H4 (cell line): ENCODE measurements around the gene HDAC6. TPM values are rescaled to one million over a fixed set of nuclear protein-coding genes. Genes with fewer than 3 reads are reported as not detected.
"Not testable (repeated sequence)": the region's sequence is repeated elsewhere in the genome, so short reads cannot be mapped to it uniquely, and the experiment has no call there.

Experiments used
- DNase-seq: peaks from one replicate; pipeline ENCODE4 v3.0.0-alpha.2; 2015; ENCODE audit warnings: low spot score
- total RNA-seq: library from RNA; depleted of rRNA; stranded (reverse); fragments of >200 nt; shearing (Covaris generic); gene quantifications from 2 replicates; pipeline ENCODE4 v1.2.3, GENCODE V29; 2014

The HDAC6 gene
- total RNA-seq, 1 experiment from 2014 or later, result 25.2 TPM

DNA sequence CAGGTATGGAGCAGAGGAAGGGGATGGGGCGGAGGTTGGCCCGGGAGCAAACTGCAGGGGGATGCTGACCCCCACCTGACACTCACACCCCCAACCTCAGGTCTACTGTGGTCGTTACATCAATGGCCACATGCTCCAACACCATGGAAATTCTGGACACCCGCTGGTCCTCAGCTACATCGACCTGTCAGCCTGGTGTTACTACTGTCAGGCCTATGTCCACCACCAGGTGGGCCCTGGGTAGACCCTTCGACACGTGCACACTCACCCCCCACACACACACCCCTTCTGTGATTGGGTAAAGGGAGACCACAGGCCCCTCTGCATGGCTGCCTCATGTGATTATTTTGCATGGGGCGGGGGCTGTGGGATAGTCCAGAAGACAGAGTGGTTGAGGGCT lies 22.2 kb downstream of the HDAC6 start:
- DNase-seq, result no peak

DNA sequence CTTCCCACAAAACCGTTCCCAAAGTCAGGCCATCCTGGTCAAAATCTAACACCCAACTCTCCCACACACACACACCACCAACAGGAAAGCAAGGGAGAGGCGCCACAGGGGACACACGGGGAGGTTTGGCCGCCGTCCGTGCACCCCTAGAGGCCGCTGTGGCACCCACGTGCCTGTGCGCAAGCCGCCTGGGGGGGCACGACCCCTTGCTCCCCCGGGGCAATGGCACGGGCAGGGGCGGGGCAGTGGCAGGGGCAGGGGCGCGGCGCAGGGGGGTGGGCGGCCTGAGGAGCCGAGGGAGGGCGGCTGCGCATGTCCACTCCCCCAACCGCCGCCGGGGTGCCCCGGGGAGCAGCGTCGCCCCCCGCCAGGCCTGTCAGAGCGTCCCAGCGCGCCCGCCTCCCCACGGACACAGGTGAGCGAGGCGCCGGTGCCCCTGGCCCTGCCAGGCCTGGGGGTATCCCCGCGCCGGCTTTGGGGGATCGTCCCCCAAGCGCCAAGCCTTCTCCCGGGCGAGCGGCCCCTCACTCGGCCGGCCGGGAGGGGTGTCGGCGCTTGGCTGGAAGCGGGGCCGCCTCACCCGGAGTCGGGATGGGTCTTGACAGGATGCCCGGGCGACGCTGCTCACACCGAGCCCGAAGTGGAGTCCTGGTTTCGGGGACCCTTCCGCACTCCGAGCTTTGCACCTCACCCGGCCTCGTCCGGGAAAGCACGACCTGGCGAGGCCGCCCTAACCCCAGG lies 24.4 kb downstream of the HDAC6 start, which contains the start of gene ERAS:
Gene ERAS (plus strand): TSS at position 379 of the 741 bp plus-strand sequence. CDS start 2,611 bp downstream, outside the sequence.
- DNase-seq, result no peak

DNA sequence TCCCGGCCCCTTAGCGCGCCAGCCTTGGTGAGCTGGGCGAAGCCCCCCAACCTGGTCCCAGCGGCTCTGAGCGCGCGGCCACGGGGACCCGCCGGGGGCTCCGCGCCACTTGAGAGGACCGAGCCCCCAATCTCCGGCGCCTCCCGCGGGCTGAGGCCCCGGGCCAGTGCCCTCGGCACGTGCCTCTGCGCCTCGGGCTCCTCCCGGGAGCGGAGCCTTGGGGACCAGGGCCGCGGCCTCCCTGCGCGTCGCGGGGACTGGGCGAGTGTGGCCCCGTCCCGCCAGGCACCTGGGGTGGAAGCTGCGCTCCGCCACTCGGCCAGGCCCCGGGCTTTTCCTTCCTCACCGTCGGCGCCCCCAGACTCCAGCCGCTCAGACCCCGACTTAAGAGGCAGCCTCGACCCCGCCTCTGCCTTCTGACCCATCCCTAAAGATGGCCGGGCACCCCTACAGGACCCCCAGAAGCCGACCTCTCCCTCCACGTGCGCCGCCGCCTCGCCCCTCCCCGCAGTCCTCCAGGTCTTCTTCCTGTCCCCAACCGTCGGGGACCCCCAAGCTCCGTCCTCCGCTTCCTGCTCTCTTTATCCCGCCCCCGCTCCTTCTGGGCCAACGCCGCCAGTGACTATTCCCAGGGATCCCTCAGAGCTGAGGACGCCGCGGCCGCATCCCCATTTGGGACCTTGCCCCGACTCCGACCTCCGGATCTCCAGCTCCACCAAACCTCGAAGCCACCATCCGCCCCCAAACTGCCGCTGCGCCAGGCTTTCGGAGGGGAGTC lies 25.2 kb downstream of the HDAC6 start:
- DNase-seq, result no peak

DNA sequence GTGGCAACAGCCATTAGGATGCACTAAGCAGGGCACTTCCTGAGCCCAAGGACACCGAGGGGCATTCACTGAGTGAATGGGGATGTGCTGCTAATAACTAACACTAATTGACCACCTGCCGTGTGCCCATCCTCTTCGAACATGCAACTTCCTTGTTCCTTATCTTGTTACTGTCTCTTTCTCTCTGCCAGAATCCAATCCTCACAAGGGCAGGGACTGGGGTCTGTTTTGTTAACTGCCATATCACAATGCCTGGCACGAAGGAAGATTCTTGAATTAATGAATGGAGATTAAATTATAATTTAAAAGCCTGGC lies 25.7 kb downstream of the HDAC6 start:
- DNase-seq, result no peak

DNA sequence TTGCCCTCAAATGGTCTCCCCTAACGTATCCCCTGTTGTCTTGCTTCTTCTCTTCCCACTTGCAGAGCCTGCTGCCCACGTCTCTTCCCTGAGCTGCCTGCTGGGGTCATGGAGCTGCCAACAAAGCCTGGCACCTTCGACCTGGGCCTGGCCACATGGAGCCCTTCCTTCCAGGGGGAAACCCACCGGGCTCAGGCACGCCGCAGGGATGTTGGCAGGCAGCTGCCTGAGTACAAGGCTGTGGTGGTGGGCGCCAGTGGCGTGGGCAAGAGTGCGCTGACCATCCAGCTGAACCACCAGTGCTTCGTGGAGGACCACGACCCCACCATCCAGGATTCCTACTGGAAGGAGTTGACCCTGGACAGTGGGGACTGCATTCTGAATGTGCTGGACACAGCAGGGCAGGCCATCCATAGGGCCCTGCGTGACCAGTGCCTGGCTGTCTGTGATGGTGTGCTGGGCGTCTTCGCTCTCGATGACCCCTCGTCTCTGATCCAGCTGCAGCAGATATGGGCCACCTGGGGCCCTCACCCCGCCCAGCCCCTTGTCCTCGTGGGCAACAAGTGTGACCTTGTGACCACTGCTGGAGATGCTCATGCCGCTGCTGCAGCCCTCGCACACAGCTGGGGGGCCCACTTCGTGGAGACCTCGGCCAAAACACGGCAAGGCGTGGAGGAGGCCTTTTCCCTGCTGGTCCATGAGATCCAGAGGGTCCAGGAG lies 27.3 kb downstream of the HDAC6 start:
- DNase-seq, result no peak

DNA sequence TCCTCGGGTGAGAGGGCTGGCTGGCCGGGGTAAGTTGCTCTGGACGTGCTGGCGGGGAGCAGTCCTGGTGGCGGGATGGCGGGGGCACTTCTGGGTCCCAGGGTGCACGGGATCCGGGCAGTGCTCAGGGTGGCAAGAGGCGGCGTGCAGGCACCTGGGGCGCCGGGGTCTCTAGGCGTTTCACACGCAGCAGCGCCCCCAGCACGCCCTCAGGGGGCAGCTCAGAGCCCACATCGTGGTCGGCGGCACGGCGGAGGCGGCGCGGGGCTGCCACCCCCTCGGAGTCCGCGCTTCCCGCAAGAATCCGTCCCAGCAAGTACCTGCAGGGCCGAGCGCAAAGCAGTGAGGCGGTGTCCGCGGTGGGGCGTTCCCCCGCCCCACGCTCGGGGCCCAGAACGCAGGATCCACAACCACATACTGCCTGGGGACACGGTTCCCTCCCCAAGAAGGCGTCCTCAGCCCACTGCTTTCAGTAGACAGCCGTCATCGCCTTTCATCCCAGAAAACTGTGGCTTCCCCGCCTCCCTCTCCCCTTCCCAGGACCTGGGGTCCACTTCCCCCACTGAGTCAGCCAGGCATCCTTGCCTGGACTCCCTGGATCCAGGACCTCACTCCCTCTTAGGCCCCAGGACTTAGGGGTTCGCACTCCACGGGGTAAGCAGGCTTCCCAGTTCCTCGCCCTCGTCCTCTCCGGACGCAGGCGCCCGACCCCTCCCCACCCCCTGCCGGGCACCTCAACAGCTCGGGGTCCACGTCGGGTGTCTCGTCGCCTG lies 29.5 kb downstream of the HDAC6 start:
- no peak for DNase-seq

DNA sequence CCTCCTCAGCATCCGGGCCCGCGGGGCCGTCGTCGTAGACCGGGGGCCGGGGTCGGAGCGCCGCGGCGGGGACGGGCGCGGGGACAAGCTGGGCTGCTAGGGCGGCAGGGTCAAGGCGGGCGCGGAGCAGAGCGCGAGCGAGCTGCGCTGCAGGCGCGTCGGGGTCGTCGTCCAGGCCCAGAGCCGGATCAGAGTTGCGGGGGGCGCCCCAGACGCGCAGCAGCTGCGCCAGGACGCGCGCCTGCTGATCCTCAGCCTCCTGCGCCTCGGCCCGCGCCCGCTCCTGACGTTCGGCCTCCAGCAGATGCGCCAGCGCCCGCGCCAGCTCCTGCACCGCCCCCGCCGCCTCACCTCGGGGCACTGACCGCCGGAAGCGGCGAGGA lies 30.0 kb downstream of the HDAC6 start:
- no peak for DNase-seq

DNA sequence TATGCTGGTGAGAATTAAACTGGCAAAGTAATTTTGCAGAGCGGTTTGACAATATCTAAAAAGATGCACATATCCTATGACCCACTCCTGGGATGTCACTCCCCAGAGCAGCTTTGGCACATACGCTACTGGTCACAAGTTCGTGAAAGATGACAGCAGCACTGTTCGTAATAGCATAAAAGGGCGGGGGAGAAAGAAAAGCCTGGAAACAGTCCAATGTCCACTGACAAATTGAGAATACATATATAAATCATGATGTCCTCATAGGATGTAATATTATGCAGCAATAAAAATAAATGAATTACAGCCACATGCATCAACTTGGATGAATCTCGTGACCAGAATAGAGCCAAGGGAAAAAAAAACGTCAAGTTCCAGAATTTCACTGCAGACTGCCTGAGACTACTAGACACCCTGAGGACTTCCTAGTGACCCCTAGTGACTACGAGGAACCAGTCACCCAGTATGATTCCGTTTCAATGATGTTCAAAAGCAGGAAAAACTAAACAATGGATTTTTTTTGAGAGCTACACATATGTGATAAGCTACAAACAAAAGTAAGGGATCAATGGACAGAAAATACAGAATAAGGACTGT lies 31.8 kb downstream of the HDAC6 start:
- DNase-seq, result no peak

DNA sequence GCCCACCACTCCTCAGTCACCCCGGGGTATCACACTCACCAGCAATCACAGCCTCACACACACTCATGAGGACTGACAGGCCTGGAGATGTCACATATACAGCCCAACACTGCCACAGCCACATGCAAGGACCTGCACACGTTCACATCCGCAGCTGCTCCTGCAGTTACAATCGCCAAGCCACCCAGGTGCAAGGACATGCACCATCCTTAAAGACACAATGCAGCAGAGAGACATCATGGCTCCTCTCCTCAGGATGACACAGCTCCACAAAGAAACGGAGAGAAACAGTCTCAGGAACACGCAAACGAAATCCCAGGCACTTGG lies 32.5 kb downstream of the HDAC6 start:
- DNase-seq, result no peak

DNA sequence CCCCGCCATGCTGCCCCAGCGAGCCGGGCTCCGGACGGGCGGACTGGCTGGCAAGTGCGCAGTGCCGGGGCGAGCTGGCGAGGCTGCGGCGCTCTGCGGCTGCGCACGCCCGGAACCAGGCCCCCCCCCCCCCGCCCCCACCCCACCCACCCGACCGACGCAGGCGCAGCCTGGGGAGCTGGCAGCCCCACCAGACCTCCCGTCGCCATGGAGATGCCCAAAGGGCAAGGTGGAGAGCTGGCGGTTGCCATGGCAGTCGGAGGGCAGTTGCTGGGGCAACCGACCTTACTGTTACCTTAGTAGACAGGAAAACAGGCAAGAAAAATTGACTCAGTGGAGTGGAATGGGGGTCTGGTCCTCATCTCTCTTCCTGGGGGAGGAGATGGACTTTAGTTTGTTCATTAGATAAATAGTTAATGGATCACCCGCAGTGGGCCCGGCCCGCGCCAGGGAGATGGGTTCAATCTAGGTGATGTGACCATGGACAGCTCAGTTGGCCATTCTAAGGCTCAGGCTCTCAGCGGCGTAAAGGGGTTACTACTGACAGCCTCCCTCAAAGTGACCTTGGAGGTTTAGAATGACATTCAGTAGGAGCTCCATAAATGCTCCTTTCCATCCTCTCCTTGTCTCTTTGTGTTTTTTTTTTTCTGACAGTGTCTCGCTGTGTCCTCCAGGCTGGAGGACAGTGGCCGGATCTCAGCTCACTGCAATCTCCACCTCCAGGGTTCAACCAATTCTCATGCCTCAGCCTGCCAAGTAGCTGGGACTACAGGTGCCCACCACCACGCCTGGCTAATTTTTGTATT lies 33.9 kb downstream of the HDAC6 start, which contains the start of gene PCSK1N:
Gene PCSK1N (minus strand): TSS at position 87 of the 806 bp plus-strand sequence. CDS start 78 bp downstream, at position 9.
- DNase-seq, result peak; percentile 47

DNA sequence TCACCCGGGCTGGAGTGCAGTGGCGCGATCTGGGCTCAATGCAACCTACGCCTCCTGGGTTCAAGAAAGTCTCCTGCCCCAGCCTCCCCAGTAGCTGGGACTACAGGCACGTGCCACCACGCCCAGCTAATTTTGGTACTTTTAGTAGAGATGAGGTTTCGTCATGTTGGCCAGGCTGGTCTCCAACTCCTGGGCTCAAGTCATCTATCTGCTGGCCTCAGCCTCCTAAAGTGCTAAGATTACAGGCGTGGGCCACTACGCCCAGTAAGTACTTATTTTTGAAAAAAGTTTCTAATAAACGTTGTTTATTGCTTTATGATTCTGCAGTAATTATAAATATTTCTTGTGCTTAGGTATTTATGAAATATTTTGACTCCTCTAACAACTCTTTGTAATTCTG lies 37.8 kb downstream of the HDAC6 start:
- DNase-seq, result no peak

DNA sequence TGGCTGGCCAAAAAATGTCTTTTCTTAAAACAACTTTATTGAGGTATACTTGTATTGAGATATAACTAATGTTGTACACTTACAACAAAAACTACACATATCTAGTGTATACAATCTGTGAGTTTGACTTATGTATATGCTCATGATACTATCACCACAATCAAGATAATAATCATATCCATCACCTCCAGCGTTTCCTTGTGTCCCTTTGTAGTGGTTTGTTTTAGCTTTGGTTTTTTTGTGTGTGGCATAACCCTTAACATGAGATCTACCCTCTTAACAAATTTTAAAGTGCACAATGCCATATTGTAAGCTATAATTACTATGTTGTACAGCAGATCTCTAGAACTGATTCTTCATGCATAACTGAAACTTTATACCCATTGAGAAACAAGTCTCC lies 47.0 kb downstream of the HDAC6 start:
- DNase-seq, result no peak

DNA sequence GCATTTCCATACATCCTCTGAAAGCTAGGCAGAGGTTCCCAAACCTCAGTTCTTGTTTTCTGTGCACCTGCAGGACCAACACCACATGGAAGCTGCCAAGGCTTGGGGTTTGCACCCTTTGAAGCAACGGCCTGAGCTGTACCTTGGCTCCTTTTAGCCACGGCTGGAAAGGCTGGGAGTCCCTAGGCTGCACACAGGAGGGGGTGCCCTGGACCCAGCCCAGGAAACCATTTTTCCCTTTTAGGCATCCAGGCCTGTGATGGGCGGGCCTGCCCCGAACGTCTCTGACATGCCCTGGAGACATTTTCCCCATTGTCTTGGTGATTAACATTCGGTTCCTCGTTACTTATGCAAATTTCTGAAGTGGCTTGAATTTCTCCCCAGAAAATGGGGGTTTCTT lies 51.0 kb downstream of the HDAC6 start:
- no peak for DNase-seq

DNA sequence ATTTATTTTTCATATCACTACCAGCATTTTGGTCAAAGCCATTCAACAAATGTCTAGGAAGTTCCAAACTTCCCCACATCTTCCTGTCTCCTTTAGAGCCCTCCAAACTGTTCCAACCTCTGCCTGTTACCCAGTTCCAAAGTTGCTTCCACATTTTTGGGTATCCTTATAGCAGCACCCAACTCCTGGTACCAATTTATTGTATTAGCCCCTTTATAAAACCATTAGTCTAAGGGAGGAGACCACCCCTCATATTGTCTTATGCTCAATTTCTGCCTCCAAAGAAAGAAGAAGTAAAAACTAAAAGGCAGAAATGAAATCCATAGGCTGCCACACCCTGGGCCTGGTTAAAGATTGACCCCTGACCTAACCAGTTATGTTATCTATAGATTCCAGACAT lies 51.6 kb downstream of the HDAC6 start:
- not testable (repeated sequence) for DNase-seq

DNA sequence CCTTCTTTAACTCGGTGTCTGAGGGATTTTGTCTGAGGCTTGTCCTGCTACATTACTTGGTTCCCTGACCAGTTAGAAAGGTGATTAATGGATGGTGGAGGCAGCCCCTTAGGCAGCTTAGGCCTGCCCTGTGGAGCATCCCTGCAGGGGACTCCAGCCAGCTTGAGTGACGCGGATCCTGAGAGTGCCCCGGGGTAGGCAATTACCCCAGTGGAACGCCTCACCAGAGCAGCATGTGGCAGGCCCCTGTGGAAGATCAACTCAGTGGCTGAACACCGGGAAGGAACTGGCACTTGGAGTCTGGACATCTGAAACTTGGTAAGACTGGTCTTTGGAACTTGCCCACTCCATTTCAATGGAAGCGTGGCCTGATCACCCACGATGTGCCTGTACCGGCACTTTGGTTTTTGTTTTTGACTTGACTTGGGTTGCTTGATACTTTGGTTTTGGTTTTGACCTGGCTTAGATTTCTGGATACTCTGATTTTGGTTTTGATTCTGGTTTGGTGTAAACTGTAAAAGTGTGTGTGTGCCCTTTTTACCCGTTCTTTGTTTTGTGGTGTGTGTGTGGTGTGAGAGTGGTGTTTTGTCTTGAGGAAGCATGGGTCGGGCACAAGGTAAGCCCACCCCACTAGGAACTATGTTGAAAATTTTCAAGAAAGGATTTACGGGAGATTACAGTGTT lies 52.4 kb downstream of the HDAC6 start:
- not testable (repeated sequence) for DNase-seq

DNA sequence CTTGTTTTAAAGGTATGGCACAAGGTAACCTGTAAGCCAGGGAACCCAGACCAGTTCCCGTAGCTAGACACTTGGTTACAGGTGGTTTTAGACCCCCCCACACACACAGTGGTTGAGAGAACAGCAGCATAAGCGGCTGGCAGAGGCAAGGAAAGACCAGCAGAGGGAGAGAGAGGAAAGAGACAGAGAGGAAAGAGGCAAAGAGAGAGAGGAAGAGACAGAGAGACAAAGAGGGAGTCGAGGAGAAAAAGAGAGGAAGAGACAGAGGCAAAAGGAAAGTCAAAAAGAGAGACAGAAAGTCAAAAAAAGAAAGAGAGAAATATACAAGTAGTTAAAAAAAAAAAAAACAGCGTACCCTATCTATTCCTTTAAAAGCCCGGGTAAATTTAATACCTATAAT lies 53.0 kb downstream of the HDAC6 start:
- no peak for DNase-seq

DNA sequence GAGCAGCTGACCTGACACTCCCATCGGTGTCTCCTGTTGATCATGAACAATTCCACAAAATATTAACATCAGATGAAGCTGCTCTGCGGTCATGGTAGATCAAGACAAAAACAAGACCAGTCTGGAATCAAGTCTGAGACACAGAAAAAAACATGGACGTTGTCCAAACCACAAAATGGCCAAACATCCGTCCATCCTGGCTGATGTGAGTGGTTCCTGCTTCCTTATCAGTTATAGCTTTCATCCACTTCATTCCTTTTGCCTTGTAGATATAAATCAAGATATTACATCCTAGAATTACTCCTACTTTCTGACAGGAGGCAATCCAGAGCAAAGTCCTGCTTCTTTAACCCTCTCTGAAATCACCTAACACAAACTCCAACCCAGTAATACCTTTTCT lies 62.3 kb downstream of the HDAC6 start:
- peak; percentile 41 for DNase-seq

DNA sequence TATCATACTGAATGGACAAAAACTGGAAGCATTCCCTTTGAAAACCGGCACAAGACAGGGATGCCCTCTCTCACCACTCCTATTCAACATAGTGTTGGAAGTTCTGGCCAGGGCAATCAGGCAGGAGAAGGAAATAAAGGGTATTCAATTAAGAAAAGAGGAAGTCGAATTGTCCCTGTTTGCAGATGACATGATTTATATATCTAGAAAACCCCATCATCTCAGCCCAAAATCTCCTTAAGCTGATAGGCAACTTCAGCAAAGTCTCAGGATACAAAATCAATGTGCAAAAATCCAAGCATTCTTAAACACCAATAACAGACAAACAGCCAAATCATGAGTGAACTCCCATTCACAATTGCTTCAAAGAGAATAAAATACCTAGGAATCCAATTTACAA lies 70.2 kb downstream of the HDAC6 start:
- DNase-seq, result not testable (repeated sequence)
